GM04503 (cell line): ENCODE data around the gene ARTN.

Source experiments
- DNase-seq: peaks from one replicate; pipeline ENCODE4 v3.0.0-alpha.2; 2012; ENCODE audit warnings: low read depth

Gene ARTN

GRCh38 chr1:43924516-43924915 lies 9.1 kb upstream of the ARTN start:
- no peak for DNase-seq

DNA sequence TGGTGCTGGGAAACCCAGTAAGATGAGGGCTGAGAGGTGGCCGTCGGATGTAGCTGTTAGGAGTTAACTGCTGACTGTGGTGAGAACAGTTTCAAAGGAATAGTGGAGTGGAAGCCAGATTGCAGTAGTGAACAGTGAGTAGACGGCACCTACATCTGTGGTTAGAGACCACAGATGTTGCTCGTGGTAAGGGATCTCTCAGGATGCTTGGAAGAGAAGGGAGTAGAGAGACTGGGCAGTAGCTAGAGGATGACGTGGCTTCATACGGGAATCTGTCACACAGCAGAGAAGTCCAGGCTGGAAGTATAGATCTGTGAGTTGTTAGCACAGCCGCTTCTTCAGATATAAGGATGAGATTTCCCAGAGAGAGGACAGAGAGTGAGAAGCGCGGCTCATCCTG lies 7.8 kb upstream of the ARTN start:
- DNase-seq = no peak

- DNase-seq = no peak
Observed at GRCh38 chr1:43930168-43930948, 3.2 kb upstream of the ARTN start.

DNA sequence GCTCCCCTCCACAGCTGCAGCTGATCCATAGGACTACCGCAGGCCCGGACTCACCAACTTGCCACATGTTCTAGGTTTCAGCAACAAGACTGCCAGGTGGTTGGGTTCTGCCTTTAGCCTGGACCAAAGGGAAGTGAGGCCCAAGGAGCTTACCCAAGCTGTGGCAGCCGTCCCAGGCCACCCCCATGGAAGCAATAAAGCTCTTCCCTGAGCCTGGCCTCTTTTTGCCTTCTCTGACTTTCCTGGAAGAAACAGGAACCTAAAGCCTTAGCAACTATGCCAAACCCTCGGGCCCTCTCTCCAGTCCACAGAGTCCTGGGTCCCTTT lies 2.7 kb upstream of the ARTN start:
- DNase-seq = no peak

DNA sequence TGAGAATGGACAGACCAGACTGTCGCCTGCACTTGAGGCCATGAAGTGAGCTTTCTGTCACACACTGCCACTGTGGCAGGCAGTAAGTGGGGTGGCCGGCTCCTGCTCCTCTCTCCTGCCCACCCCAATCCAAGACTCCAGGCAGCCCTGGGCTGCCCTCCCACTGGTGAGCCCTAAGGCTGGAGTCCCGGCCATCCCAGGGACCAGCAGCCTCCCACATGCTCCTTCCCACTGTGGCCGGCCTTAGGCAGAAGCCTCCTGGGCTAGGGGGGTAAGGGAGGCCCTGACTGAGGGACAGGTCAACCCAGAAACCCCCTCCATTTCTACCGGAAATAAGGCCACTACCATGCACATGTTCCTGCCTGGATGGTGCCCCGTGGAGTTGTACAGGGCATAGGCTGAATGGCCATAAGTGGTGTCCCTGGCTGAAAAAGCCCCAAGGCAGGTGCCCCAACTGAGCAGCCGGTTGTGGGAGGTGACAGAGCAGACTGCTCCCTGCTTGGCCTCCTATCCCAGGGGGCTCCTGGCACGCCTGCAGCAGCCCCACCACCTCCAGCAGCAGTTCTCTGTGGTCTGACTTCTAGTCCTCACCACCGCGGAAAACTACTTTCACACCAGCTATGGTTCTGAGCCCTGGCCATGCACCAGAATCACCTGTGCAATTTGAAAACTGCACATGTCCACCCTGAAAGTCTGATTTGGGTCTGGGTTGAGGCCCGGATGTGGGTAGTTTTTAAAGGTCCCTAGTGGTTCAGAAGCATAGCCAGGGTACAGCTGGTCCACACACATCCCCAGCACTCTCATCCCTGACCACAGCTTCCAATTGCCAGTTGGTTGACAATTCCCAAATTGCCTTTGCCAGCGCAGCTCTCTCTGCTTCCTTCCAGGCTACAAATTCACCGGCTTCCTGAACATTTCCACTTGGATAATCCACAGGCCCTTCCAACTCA lies 1.6 kb upstream of the ARTN start:
- DNase-seq = no peak

DNA sequence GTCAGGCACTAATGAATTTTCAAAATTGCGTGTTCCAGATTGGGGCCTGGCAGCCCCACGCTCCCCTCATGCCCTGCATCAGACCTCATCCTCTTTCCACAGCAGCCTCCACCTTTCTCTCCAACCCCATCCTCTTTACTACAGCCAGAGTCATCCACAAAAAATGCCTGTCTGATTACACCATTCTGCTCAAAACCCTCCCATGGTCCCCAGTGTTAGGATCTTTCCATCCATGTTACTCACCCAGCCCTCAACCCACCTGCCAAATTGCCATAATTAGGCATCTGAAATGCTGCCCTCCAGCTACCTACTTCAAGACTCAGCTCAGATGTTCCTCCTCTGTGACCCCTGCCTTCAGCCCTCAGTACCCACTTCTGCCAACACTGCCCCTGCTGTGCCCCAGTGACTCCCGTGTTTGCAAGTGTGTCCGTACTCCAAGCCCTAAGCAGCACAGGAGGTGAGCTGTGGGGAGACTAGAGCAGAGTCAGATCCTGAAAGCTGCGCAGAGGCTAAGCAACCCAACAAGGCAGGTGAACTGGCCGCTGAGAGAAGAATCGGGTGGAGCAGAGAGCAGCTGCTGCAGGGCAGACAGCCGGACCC lies 715 bp upstream of the ARTN start:
- DNase-seq = no peak

- no peak for DNase-seq
Observed at GRCh38 chr1:43934101-43934985, 742 bp downstream of the ARTN start.

- DNase-seq = no peak
Observed at GRCh38 chr1:43934986-43935324, 1.4 kb downstream of the ARTN start.

DNA sequence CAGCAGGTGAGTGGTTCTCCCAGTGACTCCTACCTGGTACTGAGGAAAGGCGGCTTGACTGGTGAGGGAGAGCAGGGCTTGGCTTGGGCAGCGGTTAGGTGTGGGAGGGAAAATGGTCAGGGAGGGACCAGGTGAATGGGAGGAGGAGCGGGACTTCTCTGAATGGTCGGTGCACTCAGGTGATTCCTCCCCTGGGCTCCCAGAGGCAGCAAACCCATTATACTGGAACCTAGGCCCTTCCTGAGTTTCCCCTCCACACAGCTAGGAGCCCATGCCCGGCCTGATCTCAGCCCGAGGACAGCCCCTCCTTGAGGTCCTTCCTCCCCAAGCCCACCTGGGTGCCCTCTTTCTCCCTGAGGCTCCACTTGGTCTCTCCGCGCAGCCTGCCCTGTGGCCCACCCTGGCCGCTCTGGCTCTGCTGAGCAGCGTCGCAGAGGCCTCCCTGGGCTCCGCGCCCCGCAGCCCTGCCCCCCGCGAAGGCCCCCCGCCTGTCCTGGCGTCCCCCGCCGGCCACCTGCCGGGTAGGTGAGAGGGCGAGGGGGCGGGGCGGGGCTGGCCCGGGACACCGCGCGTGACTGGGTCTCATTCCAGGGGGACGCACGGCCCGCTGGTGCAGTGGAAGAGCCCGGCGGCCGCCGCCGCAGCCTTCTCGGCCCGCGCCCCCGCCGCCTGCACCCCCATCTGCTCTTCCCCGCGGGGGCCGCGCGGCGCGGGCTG lies 2.3 kb downstream of the ARTN start:
- DNase-seq = no peak

DNA sequence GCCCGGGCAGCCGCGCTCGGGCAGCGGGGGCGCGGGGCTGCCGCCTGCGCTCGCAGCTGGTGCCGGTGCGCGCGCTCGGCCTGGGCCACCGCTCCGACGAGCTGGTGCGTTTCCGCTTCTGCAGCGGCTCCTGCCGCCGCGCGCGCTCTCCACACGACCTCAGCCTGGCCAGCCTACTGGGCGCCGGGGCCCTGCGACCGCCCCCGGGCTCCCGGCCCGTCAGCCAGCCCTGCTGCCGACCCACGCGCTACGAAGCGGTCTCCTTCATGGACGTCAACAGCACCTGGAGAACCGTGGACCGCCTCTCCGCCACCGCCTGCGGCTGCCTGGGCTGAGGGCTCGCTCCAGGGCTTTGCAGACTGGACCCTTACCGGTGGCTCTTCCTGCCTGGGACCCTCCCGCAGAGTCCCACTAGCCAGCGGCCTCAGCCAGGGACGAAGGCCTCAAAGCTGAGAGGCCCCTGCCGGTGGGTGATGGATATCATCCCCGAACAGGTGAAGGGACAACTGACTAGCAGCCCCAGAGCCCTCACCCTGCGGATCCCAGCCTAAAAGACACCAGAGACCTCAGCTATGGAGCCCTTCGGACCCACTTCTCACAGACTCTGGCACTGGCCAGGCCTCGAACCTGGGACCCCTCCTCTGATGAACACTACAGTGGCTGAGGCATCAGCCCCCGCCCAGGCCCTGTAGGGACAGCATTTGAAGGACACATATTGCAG lies 3.0 kb downstream of the ARTN start:
- no peak for DNase-seq

DNA sequence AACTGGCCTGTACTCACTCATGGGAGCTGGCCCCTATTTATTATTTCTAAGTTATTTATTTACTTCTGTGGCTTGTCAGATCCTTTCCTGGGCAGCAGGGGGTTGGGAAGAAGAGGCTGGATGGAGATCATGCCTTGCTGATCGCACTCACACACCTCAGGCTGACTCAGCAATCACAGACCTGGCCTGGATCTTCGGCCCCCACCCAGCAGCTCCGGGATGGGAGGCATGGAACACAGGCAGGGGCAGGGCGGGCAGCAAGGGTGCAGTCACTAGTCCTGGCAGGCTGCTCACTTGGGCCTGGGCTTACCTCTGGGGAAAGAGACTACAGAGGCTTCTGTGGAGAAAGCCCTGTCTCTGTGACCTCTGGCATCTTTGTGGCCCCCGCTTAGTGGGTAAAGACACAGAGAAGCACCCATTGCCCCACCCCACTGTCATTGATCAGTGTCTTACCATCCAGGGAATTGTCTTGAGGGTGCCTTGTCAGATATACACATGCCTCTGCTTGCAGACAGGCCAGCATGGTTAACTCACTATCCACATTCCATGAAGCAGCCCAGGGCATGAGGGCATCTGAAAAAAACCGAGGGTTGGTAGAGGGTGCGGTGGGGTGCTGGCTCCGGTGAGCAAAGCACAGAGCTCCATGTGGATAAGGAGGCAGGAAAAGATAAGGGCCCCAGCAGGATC lies 3.7 kb downstream of the ARTN start:
- no peak for DNase-seq

GRCh38 chr1:43938383-43938782 lies 4.8 kb downstream of the ARTN start:
- DNase-seq = no peak

GRCh38 chr1:43938892-43939587 lies 5.4 kb downstream of the ARTN start:
- DNase-seq = no peak

DNA sequence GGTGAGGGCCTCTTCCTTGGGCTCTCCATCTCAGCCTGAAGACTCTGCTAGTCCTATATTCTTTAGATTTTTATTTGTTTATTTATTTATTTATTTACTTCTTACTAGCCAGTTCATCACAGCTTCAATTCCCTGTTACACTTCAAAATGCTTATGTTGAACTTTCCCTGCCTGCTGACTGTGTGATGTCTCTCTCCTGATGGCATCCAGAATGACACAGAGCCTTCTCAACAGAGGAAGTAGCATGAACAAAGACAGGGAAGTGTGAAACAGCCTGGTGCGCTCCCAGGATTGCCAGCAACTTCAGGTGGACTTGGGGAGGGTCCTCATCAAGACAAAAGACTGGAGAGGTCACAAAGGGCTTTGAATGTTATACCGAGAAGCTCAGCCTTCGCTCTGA lies 8.8 kb downstream of the ARTN start:
- DNase-seq = no peak

DNA sequence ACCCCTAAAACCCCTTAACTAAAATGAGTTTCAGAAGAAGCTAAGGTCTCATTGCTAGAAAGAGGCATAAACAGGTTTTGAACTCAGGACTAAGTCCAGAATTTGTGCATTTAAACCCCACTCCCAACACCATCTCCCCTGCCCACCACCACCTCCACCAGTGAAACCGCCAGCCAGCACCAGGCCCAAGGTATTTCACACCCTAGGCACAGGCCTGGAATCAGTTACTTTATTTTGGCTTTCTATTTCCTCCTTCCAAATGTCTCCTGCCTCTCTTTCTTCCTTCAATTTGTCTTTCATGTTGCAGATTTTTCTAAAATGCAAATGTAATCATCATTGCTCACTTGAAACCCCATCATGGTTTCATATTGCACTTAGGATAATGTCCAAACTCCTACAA lies 11.3 kb downstream of the ARTN start:
- DNase-seq = no peak

- no peak for DNase-seq
Observed at GRCh38 chr1:43945674-43946235, 12.2 kb downstream of the ARTN start.

GRCh38 chr1:43946236-43947060 lies 12.8 kb downstream of the ARTN start, which contains the start of gene IPO13:
TSS of gene IPO13 (plus strand) at chr1:43946950. CDS start at chr1:43947601, 651 bp downstream.
- DNase-seq = peak; percentile 55
